ENCODE results near the gene ZNF710.

DNA sequence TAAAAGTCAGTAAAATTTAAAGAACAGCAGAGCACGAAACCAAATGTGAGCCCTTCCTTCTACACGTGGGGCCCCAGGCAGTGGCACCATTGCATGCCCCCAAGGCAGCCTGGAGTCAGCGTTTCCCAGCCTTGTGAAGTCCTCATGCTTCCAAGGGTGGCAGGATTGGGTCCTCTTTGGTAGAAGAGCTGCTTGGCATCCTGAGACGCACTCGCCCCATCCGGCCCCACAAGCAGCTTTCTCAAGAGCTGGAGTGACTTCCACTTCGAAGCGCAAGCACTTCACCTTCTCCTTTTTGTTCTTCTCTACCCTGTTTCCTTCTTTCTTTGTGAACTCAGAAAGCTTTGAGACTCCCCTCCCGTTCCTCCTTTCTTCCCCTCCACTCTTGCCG, 34.7 kb downstream of the ZNF710 start:
- no peak for TF ChIP-seq ZNF383 (CRISPR knock-in tag; IDR thresholded peaks at IDR 0.05; ENCODE audit: borderline replicate concordance)
- no peak for TF ChIP-seq ZNF136 (CRISPR knock-in tag; IDR thresholded peaks at IDR 0.05; ENCODE audit: low read depth)
- TF ChIP-seq, protein P1, sequence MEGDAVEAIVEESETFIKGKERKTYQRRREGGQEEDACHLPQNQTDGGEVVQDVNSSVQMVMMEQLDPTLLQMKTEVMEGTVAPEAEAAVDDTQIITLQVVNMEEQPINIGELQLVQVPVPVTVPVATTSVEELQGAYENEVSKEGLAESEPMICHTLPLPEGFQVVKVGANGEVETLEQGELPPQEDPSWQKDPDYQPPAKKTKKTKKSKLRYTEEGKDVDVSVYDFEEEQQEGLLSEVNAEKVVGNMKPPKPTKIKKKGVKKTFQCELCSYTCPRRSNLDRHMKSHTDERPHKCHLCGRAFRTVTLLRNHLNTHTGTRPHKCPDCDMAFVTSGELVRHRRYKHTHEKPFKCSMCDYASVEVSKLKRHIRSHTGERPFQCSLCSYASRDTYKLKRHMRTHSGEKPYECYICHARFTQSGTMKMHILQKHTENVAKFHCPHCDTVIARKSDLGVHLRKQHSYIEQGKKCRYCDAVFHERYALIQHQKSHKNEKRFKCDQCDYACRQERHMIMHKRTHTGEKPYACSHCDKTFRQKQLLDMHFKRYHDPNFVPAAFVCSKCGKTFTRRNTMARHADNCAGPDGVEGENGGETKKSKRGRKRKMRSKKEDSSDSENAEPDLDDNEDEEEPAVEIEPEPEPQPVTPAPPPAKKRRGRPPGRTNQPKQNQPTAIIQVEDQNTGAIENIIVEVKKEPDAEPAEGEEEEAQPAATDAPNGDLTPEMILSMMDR (CRISPR knock-in tag; IDR thresholded peaks at IDR 0.05), result no peak
- no peak for TF ChIP-seq SAFB2 (CRISPR knock-in tag; IDR thresholded peaks at IDR 0.05; ENCODE audit: borderline replicate concordance, low read depth)
- no peak for TF ChIP-seq U2AF2 (IDR thresholded peaks at IDR 0.05; ENCODE audit: low read depth, low read length)
- no peak for TF ChIP-seq ZNF138 (CRISPR knock-in tag; IDR thresholded peaks at IDR 0.05; ENCODE audit: low read depth)

Data from HepG2 (cell line).